H9 (cell line): ENCODE results near the gene CPNE2. TPM values are rescaled to one million over a fixed set of nuclear protein-coding genes. Genes with fewer than 3 reads are reported as not detected.

Experiments
- DNase-seq: peaks from one replicate; pipeline ENCODE4 v3.0.0-alpha.2; 2017
- H2AFZ ChIP-seq: one replicate; pipeline ENCODE4 v1.6.1; 2013; ENCODE audit warnings: mild to moderate bottlenecking, low read length, control low read depth, moderate library complexity
- H2AK5ac ChIP-seq: 2 replicates; pipeline ENCODE4 v1.6.1; 2013; ENCODE audit warnings: low read length, control low read depth, mixed read lengths; ENCODE audit not compliant: insufficient read length
- H2BK120ac ChIP-seq: one replicate; pipeline ENCODE4 v1.6.1; 2013; ENCODE audit warnings: low read depth, mild to moderate bottlenecking, low read length, control low read depth, inconsistent platforms; ENCODE audit not compliant: poor library complexity, severe bottlenecking
- H2BK12ac ChIP-seq: 2 replicates; pipeline ENCODE4 v1.6.1; 2013; ENCODE audit warnings: low read length, control low read depth, mixed read lengths, low read depth; ENCODE audit not compliant: insufficient read length
- H2BK15ac ChIP-seq: 2 replicates; pipeline ENCODE4 v1.6.1; 2013; ENCODE audit warnings: low read depth, low read length, control low read depth
- H2BK20ac ChIP-seq: one replicate; pipeline ENCODE4 v1.6.1; 2013; ENCODE audit warnings: low read depth, mild to moderate bottlenecking, low read length, control low read depth, inconsistent platforms; ENCODE audit not compliant: poor library complexity, severe bottlenecking
- H2BK5ac ChIP-seq: 2 replicates; pipeline ENCODE4 v1.6.1; 2013; ENCODE audit warnings: low read length, control low read depth, mixed read lengths; ENCODE audit not compliant: insufficient read length
- H3K14ac ChIP-seq: 2 replicates; pipeline ENCODE4 v1.6.1; 2013; ENCODE audit warnings: low read length, control low read depth; ENCODE audit not compliant: insufficient read depth
- H3K18ac ChIP-seq: 2 replicates; pipeline ENCODE4 v1.6.1; 2013; ENCODE audit warnings: low read depth, mild to moderate bottlenecking, mixed read lengths, low read length, control low read depth; ENCODE audit not compliant: insufficient read length
- H3K23ac ChIP-seq: 2 replicates; pipeline ENCODE4 v1.6.1; 2013; ENCODE audit warnings: low read length, control low read depth, mixed read lengths, low read depth; ENCODE audit not compliant: insufficient read length
- H3K23me2 ChIP-seq: 2 replicates; pipeline ENCODE4 v1.6.1; 2013; ENCODE audit warnings: low read depth, mild to moderate bottlenecking, mixed read lengths, low read length, control low read depth; ENCODE audit not compliant: insufficient read length, poor library complexity, severe bottlenecking
- H3K27ac ChIP-seq: 2 replicates; pipeline ENCODE4 v1.5.1; 2013; ENCODE audit warnings: low read length, control low read depth, mixed read lengths, low read depth; ENCODE audit not compliant: insufficient read length
- H3K27me3 ChIP-seq: 2 replicates; pipeline ENCODE4 v1.6.1; 2013; ENCODE audit warnings: low read length, control low read depth, inconsistent platforms; ENCODE audit not compliant: insufficient read depth
- H3K4ac ChIP-seq: 2 replicates; pipeline ENCODE4 v1.6.1; 2013; ENCODE audit warnings: low read depth, mild to moderate bottlenecking, control low read depth, inconsistent platforms, low read length, moderate library complexity
- H3K4me1 ChIP-seq: 2 replicates; pipeline ENCODE4 v1.6.1; 2013; ENCODE audit warnings: low read length, control low read depth, inconsistent platforms; ENCODE audit not compliant: insufficient read depth
- H3K4me2 ChIP-seq: 2 replicates; pipeline ENCODE4 v1.6.1; 2013; ENCODE audit warnings: low read length, control low read depth, mixed read lengths; ENCODE audit not compliant: insufficient read length, insufficient read depth
- H3K56ac ChIP-seq: 2 replicates; pipeline ENCODE4 v1.6.1; 2013; ENCODE audit warnings: low read depth, mild to moderate bottlenecking, mixed read lengths, low read length, control low read depth; ENCODE audit not compliant: insufficient read length
- H3K79me1 ChIP-seq: 2 replicates; pipeline ENCODE4 v1.6.1; 2013; ENCODE audit warnings: low read depth, mild to moderate bottlenecking, moderate library complexity, low read length, control low read depth, inconsistent platforms; ENCODE audit not compliant: insufficient read depth, poor library complexity, severe bottlenecking
- H3K79me2 ChIP-seq: 2 replicates; pipeline ENCODE4 v1.6.1; 2013; ENCODE audit warnings: low read length, control low read depth, inconsistent platforms; ENCODE audit not compliant: insufficient read depth
- H3K9ac ChIP-seq: 2 replicates; pipeline ENCODE4 v1.6.1; 2013; ENCODE audit warnings: low read length, control low read depth, mixed read lengths; ENCODE audit not compliant: insufficient read length; ENCODE audit errors: extremely low read depth
- H3K9me3 ChIP-seq: one replicate; pipeline ENCODE4 v1.6.1; 2013; ENCODE audit warnings: low read depth, low read length, inconsistent platforms; ENCODE audit not compliant: control insufficient read depth
- H3T11ph ChIP-seq: one replicate; pipeline ENCODE4 v1.6.1; 2013; ENCODE audit warnings: mild to moderate bottlenecking, low read length, control low read depth, inconsistent platforms
- H4K20me1 ChIP-seq: one replicate; pipeline ENCODE4 v1.6.1; 2013; ENCODE audit not compliant: control insufficient read depth, insufficient read length, insufficient read depth
- H4K5ac ChIP-seq: 2 replicates; pipeline ENCODE4 v1.6.1; 2013; ENCODE audit warnings: low read depth, mild to moderate bottlenecking, mixed read lengths, low read length, control low read depth; ENCODE audit not compliant: insufficient read length
- H4K8ac ChIP-seq: replicated peaks from 2 replicates; pipeline ENCODE4 v1.6.1; 2013; ENCODE audit warnings: low read length, control low read depth, mixed read lengths, low read depth; ENCODE audit not compliant: insufficient read length
- H4K91ac ChIP-seq: 2 replicates; pipeline ENCODE4 v1.6.1; 2013; ENCODE audit warnings: low read depth, mild to moderate bottlenecking, moderate library complexity, mixed read lengths, low read length, control low read depth; ENCODE audit not compliant: insufficient read length
- H3K27ac Mint-ChIP-seq, 3 experiments: 2 replicates in 2 of 3; 3 replicates in 1 of 3; pipeline ENCODE4 v1.8.0; 2020 to 2021; ENCODE audit warnings: mixed read lengths in 3 of 3, mild to moderate bottlenecking in 1 of 3, moderate library complexity in 1 of 3
- H3K27me3 Mint-ChIP-seq: 2 replicates; pipeline ENCODE4 v1.8.0; 2021; ENCODE audit warnings: low read depth, mild to moderate bottlenecking, moderate library complexity, mixed read lengths
- H3K36me3 Mint-ChIP-seq, 3 experiments: 2 replicates in 2 of 3; 3 replicates in 1 of 3; pipeline ENCODE4 v1.8.0; 2020 to 2021; ENCODE audit warnings: low read depth in 3 of 3, mixed read lengths in 3 of 3; ENCODE audit not compliant: insufficient read depth in 1 of 3
- H3K4me1 Mint-ChIP-seq, 2 experiments: 2 replicates each; pipeline ENCODE4 v1.8.0; 2020; ENCODE audit warnings: mixed read lengths in 2 of 2
- H3K4me3 Mint-ChIP-seq, 2 experiments: 2 replicates in 1 of 2; 3 replicates in 1 of 2; pipeline ENCODE4 v1.8.0; 2020 to 2021; ENCODE audit warnings: mild to moderate bottlenecking in 2 of 2, mixed read lengths in 2 of 2, moderate library complexity in 1 of 2
- H3K9me3 Mint-ChIP-seq, 2 experiments: 2 replicates in 1 of 2; 3 replicates in 1 of 2; pipeline ENCODE4 v1.8.0; 2020; ENCODE audit warnings: mild to moderate bottlenecking in 2 of 2, mixed read lengths in 2 of 2, moderate library complexity in 1 of 2
- total RNA-seq: library from RNA; stranded (reverse); gene quantifications from 2 replicates; pipeline ENCODE4 v1.2.1, GENCODE V29; 2021
- TF ChIP-seq, protein P1 (sequence below): fragments of 200-600 bp; sonication (generic); conservative IDR thresholded peaks from 3 replicates; pipeline ENCODE4 v1.8.0; 2021; ENCODE audit warnings: antibody characterized with exemption, mild to moderate bottlenecking

CPNE2 gene
- total RNA-seq, 1 experiment from 2014 or later: 8.0 TPM

DNA sequence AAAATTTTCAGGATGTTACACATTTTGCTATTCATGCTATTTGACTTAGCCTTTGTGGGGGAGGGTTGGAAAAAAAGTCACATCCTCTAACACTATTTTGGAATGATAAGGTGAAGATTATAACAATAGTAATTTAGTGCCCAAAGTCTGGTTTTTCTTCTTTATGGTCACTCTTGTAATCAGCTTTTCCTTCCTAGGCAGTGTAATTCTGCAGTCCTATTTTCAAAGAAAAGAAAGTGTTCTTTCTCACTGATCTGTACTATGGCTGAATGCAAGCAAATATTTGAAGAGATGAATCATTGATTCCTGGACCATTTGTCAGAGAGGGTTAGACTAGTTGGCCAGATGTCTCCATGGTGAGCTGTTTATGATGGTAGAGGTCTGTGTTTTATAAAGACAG is 102.1 kb downstream of the CPNE2 start:
- Histone ChIP-seq H4K91ac (no peak overlapping the region), H3T11ph (no peak overlapping the region), H3K79me2 (peaks cover 7% of the 10 kb centered on the region; the same call in 1 of the 2 replicates), H4K8ac (no peak overlapping the region), H2BK5ac (no peak overlapping the region), H3K23ac (no peak overlapping the region), H3K4me2 (no peak overlapping the region), H2AK5ac (no peak overlapping the region), H3K56ac (no peak overlapping the region), H3K27me3 (no peaks in the 10 kb centered on the region), H2BK12ac (no peak overlapping the region), H3K23me2 (no peaks in the 10 kb centered on the region), H2BK15ac (no peak overlapping the region), H3K9me3 (no peaks in the 10 kb centered on the region), H2BK120ac (no peak overlapping the region), H3K14ac (no peak overlapping the region), H3K4ac (no peak overlapping the region), H2AFZ (no peak overlapping the region), H3K79me1 (peaks cover 3% of the 10 kb centered on the region), H3K27ac (no peak overlapping the region), H4K20me1 (no peaks in the 10 kb centered on the region), H4K5ac (no peak overlapping the region), H3K18ac (no peak overlapping the region), H2BK20ac (no peak overlapping the region), H3K4me1 (no peaks in the 10 kb centered on the region; the same call in 1 of the 2 replicates), H3K9ac (no peak overlapping the region)
- Mint-ChIP-seq H3K4me1 (peaks cover 6% of the 10 kb centered on the region in 2 experiments), H3K36me3 (peaks cover 12 to 14% (median 14%) of the 10 kb centered on the region in 3 experiments), H3K27ac (no peak overlapping the region), H3K9me3 (peaks cover 0 to 4% of the 10 kb centered on the region in 2 experiments; a peak in 3 of 5 replicates), H3K4me3 (no peak overlapping the region), H3K27me3 (no peaks in the 10 kb centered on the region)
- TF ChIP-seq, protein P1, sequence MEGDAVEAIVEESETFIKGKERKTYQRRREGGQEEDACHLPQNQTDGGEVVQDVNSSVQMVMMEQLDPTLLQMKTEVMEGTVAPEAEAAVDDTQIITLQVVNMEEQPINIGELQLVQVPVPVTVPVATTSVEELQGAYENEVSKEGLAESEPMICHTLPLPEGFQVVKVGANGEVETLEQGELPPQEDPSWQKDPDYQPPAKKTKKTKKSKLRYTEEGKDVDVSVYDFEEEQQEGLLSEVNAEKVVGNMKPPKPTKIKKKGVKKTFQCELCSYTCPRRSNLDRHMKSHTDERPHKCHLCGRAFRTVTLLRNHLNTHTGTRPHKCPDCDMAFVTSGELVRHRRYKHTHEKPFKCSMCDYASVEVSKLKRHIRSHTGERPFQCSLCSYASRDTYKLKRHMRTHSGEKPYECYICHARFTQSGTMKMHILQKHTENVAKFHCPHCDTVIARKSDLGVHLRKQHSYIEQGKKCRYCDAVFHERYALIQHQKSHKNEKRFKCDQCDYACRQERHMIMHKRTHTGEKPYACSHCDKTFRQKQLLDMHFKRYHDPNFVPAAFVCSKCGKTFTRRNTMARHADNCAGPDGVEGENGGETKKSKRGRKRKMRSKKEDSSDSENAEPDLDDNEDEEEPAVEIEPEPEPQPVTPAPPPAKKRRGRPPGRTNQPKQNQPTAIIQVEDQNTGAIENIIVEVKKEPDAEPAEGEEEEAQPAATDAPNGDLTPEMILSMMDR: no peak
- no peak for DNase-seq
